Myocyte (in vitro differentiated cells): ENCODE measurements around the gene CRHR1. TPM values are rescaled to one million over a fixed set of nuclear protein-coding genes. Genes with fewer than 3 reads are reported as not detected.

Experiments used
- DNase-seq: peaks from one replicate; pipeline ENCODE4 v3.0.0-alpha.2; 2012; ENCODE audit warnings: low read depth
- total RNA-seq: library from RNA; depleted of rRNA; stranded (reverse); fragments of >200 nt; gene quantifications from 2 replicates; pipeline ENCODE4 v1.2.3, GENCODE V29; 2014

CRHR1 gene
- total RNA-seq, 1 donor from 2014 or later, result not detected

GRCh38 chr17:45758544-45758943, 25.6 kb upstream of the CRHR1 start:
- no peak for DNase-seq

DNA sequence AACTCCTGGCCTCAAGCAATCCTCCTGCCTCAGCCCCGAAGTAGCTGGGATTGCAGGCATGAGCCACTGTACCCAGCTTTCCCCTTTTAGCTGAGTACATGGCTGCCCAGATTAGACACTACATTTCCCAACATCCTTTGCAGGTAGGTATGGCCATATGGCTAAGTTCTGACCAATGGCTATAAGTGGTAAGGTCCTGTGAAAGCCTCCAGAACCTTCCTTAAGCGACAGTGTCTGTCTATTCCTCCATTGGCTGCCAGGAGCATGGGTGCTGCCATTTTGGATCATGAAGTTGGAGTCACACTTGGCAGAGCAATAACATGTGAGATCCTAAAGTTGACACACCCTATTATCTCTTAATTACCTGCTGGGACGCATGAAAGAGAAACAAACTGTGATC, 24.4 kb upstream of the CRHR1 start:
- no peak for DNase-seq

DNA sequence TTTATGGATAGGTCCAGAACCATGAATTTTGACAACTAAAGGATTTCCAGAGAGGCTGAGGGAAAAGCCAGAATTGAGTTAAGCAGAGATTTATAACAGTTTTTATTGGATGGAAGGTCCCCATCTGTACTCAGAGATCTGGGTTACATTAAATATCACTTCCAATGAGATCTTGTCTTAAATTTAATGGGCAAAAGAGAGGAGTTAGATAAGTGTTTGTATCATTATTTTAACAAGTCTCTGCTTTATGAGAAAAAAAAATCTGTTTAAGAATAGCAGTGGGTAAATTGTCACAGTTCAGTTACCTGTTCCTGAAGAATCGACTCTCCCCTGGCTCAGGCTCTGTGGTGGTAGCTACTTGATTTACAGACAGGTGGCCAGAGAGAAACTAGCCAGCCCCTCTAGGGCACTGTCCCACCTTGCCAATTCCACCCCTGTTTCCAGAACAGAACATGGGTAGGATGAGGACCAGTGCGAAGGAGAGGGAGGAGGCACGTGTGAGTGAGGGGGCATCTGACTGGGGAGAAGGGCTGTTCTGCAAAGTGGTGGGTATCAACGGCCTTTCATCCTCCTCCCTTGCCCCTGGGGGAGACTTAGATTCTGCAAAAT, 22.1 kb upstream of the CRHR1 start:
- no peak for DNase-seq

- no peak for DNase-seq
Observed at GRCh38 chr17:45763182-45763581, 20.9 kb upstream of the CRHR1 start.

DNA sequence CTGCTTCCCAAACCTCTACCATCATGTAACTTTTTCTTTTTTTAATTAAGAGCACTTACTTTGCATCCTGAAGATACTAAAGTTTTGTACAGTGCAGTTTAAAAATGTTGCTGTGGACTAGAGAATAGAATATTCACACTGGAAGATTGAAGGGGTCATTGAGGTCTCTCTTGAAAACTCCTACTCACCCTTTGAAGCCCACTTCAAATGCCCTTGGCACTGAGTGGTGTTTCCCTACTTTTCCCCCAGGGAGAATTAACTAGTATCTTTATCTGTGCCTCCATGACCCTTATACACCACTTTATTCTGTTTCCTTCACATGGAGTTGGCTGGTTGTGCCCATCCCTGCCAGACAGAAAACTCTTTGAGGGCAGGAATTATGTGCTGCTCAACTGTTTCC, 19.6 kb upstream of the CRHR1 start:
- no peak for DNase-seq

DNA sequence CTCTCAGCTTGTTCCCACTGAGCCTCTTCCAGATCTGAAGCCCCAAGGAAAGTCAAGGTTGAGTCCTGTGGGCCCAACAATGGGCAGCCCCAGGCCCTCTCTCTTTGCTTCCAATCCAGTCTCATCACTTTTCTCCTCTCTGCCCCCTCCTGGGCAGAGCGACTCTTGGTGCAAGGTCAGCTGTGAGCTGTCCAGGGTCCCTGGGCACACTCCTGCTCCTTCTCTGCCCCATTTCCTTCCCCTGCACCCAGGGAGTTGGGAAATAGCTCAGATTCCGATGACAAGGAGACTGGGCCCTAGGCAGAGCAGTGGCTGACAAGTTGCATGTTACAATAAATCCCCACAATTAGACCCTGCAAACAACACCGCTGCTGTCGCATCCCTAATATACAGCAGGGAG, 16.1 kb upstream of the CRHR1 start:
- peak; percentile 11 for DNase-seq

DNA sequence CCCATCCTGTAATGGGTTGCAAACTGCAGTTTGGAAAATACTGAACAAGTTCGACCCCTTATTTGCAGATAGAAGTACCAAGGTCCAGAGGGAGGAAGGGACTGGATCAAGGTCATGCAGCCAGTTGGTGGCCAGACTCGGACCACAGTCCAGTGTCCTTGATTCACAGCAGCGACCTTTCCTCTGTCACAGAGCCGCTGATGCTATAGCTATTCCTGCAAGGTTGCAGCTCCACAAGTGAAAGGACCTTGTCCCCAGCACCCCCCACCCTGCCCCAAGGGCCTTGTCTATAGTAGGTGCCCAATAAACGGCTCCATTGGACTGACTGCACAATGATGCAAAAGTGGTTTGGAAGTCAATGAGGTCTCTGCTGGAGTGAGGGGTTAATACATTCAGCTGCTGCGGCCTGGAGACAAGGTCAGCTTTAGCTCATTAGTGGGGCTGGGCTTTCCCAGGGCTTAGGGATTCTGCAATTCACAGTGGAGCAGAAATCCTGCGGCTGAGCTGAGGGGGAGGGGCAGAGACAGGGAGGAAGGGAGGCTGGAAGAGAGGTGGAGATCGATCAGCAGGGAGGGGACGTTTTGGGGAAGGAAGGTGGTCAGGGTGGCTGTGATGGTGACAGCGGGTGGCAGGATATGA, 13.4 kb upstream of the CRHR1 start:
- DNase-seq, result no peak

GRCh38 chr17:45771271-45771959, 12.7 kb upstream of the CRHR1 start:
- DNase-seq, result no peak

GRCh38 chr17:45775148-45775547, 9.0 kb upstream of the CRHR1 start:
- DNase-seq, result no peak

- peak; percentile 69 for DNase-seq
Observed at GRCh38 chr17:45775576-45776011, 8.5 kb upstream of the CRHR1 start.

DNA sequence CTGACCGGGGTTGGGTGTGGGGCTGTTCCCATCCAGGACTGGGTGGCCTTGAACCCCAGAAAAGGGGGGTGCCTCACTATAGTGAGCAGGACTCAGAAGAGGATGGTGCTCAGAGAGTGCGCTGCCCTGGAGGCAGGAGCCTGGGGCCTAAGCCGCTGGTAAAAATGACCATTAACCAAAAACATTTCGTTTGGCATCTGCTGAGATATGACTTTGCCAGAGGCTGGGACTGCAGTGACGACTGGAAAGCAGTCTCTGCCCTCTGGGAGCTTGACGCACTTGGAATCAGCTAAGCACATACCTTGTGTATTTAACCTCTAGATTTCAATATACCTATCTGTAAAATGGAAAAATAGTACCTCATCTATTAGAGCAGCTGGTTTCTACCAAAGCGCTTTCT, 7.2 kb upstream of the CRHR1 start:
- no peak for DNase-seq

- DNase-seq, result peak; percentile 8
Observed at GRCh38 chr17:45777388-45777787, 6.7 kb upstream of the CRHR1 start.

DNA sequence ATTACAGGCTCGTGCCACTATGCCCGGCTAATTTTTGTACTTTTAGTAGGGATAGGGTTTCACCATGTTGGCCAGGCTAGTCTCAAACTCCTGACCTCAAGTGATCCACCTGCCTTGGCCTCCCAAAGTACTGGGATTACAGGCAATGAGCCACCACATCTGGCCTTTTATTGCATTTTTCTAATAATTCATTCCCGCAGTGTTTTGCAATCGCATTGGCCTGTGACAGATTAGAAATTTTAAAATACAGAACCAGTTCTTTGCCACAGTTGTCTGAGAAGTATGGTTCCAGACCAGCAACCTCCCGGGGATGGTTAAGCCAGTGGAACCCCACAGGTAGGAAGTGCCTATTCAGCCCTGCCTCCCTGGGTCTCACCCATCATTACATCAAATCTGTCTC, 3.2 kb upstream of the CRHR1 start:
- DNase-seq, result no peak

DNA sequence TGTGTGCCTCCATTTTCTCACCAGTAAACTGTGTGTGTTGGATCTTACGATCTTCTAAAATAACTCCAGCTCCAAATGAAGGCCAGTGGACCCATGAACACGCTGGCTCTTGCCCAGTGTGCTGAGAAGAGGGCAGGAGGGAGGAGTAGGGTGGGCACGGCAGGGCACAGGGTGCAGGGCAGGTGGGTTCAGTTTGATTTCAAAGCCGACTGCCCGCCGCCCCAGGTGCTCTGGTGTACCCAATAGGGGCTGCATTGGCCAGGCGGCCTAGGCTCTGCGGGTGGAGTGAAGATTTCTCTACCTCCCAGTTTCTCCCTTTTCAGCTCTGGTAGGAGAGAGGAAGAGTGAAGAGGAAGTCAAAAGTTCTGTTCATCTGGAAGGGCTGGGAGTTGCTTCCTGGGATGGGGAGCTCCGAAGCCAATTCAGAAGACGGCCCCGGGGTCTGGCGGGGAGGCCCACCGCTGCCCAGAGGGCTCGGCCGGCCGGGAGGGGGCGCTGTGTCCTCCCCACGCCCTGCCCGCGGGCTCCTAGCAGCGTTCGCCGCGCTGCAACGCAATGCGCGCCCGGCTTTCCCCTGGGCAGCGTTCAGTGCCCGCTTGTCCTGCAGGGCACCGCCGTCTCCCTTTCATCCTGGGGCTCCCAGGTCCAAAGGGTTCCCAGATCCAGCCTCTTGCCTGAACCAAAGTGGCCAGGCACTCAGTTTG, 1.1 kb upstream of the CRHR1 start:
- DNase-seq, result no peak

DNA sequence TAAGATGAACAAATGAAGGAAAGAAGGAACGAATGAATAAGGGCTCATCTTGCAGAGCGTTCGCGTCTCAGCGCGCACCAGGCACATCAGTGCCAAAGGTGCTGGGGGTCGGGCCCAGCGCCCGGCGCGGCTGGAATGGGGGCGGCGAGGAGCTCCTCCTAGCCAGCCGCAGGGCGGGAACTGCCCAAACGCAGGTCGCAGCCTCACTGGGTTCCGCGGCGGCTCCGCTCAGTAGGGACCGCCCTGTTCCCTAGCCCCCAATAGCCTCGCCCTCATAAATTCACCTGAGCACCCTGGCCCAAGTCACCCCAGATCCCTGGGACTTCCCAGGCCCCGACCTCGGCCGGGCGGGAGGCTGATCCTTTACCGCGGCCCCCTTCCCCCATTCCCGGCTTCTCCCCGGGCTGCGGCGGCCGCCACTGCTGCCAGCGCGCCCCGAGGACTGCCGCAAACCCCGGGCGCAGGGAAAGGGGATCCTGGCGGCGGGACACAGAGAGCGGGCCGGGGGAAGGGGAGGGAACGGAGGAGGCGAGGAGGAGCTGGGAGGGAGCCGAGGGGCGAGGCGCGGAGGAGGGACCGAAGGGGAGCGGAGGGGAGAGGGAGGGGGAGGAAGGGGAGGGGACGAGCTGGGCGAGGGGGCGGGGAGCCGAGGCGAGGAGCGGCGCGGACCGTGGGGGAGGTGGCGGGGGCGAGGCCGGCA, 377 bp upstream of the CRHR1 start:
- DNase-seq, result no peak

DNA sequence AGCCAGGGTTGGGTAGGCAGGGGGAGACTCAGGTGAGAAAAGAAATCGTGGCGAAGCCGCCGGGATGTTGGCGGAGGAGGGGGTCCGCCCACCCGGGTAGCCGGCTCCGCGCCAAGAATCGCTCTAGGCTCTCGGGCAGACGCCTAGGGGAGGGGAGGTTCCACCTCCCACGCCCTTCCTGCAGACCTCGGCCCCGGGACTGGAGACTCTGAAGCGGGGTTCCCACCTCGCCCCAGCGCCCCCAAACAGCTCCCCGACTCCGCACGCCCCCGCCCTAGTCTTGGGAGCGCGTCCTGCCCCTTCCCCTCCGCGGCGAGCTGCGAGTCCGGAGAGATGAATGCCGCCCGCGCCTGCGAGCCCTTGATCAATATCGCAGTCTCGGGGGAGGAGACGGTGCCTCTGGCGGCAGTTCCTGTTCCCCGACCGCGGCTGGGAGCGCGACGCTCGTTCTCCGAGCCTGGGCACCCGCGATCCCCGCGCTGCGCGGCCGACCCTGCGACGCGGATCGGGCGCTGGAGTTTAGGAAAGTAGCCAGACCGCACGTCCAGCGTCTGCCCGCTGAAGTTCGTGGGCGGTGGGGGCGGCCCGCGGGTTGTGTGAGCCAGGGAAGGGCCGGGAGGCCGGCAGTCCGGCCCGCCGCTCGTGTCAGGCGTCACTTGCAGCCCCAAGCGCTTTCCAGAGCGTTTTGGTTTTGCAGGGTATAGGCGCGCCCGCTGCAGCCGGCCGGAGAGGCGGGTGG, 790 bp downstream of the CRHR1 start:
- no peak for DNase-seq

DNA sequence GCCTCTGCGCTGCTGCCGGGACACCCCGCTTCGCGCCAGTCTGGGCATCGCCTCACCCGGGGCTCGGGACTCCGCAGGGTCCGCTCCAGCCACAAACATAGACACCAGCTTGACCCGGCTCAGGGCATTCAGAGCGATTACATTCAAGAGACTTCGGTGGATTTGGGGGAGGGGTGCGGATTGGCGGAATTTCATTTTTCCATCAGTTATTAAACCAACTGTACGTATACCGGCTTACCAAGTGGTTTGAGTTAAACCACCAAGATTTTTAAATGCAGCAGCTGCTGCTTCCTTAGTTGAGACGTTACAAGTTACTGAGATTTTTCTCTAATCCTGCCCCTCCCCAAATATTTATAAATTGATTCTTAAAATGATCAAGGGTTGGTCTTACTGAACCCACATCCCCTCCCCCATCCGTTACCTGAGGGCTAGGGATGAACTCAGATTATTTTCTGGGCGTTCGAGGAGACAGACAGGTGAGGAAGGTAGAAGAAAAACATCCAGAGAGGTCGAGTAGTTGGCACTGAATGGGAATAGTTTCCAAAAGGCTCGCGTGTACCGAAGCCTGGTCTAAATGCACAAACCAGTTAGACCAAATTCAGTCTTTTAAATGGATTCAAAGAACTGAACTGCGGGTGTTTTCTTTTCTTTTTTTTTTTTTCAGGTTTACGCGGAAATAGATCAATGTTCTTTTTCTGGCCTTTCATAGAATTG, 1.5 kb downstream of the CRHR1 start:
- no peak for DNase-seq

DNA sequence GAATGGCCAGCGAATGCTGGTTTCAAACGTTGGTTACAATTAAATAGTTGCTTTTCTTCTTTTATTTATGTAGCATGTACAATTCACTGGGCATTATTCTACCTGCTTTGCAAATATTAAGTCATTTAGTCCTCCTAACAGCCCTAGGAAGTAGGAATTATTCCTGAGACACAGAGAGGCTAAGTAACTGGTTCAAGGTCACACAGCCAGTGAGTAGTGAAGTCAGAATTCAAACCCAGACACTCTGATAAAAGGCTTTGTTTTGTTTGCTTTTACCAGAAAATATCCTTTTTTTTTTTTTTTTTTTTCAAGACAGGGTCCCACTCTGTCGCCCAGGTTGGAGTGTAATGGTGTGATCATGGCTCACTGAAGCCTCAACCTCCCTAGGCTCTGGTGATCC, 2.2 kb downstream of the CRHR1 start:
- no peak for DNase-seq

DNA sequence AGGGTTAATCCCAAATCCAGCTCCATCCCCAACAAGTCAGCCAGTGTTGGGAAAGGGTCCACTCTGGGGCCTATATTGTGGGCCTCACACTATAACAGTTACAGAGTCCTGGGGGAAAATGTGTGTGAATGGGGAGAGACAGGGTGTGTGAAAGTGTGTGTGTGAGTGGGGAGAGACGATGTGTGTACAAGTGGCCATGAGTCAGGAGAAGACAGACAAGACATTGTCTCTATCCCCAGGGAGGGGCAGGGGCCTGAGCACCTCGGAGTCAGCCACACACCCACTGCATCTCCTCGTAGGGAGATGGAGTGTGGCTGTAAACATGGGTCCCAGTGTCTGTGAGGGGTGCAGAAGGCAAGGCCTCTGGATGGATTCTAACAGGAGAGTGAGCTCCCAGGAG, 2.9 kb downstream of the CRHR1 start:
- DNase-seq, result no peak

- DNase-seq, result no peak
Observed at GRCh38 chr17:45787656-45788055, 3.5 kb downstream of the CRHR1 start.
